GM18861 (cell line): ENCODE results near the gene TRIM47.
"Not testable (repeated sequence)": the region's sequence is repeated elsewhere in the genome, so short reads cannot be mapped to it uniquely, and the experiment has no call there.

Experiments
- ATAC-seq: cut with Tn5 transposase; IDR thresholded peaks from one replicate; pipeline ENCODE4 v1.9.1; 2021; ENCODE audit not compliant: unreplicated experiment

The TRIM47 gene

DNA sequence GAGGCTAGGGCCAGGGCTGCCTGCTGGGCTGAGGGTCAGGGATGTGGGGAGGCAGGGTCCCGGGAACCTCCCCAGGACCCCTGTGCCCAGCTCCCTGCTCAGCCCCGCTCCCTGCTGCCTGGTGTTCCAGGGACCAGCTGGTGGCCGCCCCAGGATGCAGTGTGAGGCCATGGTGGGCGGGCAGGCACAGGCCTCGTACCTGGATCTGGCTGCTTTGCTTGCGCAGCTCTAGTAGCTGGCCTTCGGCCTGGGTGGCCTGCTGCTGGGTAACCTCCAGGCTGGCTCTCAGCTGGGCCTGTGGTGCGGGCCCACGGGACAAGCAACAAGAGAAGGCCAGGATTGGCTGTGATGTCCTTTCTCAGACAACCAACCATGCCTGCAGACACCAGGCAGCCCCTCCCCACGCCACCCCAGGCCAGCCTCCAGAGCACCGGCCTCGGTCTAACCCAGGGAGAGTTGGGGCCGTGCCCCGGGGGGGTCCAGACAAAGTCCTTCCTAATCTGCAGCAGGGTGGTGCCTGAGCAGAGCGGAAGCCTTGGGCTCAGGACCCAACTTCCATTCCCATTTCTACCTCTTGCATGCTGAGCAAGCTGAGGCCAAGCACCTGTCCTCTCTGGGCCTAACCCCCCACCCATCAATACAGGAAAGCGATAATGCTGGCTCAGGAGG, 14.3 kb upstream of the TRIM47 start:
- no peak for ATAC-seq

GRCh38 chr17:75891605-75892555, 13.5 kb upstream of the TRIM47 start:
- ATAC-seq: no peak

DNA sequence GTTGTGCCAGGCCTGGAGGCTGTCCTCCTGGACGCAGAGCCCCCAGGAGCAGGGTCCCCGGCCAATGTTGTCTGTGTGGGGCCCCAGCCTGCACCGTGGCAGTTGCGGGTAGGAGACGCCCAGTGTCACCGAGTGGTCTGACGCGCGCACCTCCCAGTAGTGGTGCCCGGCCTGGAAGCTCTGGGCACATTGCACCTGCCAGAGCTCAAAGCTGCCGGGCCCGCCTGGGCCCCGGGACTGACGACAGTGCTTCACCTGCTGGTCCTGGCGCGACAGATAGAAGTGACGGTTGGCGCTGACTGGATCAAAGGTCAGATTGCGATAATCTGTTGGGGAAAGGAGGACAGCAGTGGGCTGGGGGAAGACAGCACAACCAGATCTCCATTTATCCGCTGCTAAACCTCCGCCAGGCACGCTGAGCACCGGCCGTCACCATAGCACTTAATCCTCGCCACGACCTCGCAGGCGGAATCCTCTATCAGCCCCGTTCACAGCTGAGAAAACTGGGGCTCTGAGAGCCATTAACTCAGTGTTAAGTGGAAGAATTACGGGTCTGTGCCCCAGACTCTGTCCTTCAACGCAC, 12.7 kb upstream of the TRIM47 start:
- no peak for ATAC-seq

GRCh38 chr17:75889454-75889853, 11.1 kb upstream of the TRIM47 start:
- ATAC-seq: no peak

- ATAC-seq: no peak
These were observed 10.1 kb upstream of the TRIM47 start for GRCh38 chr17:75888484-75888883.

DNA sequence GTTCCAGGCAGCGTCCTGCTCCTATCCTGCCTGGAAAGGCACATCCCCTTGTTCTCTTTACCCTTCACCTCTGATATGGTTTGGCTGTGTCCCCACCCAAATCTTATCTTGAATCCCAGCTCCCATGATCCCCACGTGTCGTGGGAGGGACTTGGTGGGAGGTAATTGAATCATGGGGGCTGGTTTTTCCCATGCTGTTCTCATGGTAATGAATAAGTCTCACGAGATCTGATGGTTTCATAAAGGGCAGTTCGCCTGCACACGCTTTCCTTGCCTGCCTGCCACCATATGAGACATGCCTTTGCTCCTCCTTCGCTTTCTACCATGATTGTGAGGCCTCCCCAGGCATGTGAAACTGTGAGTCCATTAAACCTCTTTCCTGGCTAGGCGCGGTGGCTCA, 7.5 kb upstream of the TRIM47 start:
- not testable (repeated sequence) for ATAC-seq

GRCh38 chr17:75885431-75885830, 7.0 kb upstream of the TRIM47 start:
- no peak for ATAC-seq

DNA sequence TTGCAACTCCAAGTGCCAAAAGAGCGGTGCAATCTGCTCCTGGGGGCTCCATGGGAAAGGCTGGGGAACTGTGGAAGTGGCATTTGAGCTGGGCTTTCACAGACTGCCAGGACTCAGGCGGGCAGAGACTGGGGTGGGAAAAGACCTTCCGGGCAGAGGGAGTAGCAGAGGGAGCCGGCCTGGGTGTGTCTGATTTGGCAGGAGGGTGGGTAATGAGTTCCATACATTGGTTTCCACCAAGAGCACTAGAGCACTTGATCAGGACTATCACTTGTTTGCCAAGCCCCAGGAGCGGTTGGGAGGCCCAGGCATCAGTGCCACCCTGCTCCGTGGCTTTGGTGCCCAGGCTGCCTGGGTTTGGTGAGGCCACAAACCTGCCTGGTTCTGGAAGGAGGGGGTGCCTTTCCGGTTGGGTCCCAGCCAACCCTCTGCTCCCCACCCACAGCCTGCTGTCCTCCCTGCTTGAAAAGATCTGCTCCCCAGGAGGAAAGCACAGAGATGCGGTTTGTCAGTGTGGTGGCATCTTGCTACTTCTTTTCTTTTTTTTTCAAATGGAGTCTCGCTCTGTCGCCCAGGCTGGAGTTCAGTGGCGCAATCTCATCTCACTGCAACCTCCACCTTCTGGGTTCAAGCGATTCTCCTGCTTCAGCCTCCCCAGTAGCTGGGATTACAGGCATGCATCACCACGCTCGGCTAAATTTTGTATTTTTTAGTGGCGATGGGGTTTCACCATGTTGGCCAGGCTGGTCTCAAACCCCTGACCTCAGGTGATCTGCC, 3.5 kb upstream of the TRIM47 start:
- no peak for ATAC-seq

DNA sequence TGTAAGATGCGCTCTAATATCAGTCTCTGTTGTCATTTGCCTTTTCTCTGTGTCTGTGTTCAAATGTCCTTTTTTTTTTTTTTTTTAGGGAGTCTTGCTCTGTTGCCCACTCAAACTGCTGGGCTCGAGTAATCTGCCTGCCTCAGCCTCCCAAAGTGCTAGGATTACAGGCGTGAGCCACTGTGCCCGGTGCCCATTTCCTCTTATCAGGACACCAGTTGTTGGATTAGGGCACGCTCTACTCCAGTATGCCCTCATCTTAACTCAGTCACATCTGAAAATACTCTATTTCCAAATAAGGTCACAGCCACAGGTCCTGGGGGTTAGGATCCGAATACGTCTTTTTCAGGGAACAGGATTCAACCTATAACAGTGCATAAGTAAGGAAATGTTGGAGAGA, 1.9 kb upstream of the TRIM47 start:
- ATAC-seq: no peak

DNA sequence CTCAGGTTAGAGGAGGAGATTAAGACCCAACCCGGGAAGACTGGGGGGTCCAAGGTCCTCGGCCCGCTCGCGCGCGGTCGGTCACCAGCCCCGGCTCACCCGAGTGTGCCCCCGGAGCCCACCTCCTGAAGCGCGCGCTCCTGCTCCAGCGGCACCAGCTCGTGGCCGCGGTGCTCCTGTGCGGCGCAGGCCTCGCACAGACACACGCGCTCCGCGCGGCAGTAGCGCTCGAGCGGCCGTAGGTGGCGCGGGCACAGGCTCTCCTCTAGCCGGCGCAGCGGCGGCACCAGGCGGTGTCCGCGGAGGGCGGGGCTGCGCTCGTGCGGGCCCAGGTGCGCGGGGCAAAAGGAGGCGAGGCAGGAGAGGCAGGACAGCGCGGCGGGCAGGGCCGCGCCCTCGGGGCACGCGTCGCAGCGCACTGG, 618 bp downstream of the TRIM47 start:
- peak; percentile 46 for ATAC-seq

- no peak for ATAC-seq
These were observed 1.2 kb downstream of the TRIM47 start for GRCh38 chr17:75876938-75877751.

DNA sequence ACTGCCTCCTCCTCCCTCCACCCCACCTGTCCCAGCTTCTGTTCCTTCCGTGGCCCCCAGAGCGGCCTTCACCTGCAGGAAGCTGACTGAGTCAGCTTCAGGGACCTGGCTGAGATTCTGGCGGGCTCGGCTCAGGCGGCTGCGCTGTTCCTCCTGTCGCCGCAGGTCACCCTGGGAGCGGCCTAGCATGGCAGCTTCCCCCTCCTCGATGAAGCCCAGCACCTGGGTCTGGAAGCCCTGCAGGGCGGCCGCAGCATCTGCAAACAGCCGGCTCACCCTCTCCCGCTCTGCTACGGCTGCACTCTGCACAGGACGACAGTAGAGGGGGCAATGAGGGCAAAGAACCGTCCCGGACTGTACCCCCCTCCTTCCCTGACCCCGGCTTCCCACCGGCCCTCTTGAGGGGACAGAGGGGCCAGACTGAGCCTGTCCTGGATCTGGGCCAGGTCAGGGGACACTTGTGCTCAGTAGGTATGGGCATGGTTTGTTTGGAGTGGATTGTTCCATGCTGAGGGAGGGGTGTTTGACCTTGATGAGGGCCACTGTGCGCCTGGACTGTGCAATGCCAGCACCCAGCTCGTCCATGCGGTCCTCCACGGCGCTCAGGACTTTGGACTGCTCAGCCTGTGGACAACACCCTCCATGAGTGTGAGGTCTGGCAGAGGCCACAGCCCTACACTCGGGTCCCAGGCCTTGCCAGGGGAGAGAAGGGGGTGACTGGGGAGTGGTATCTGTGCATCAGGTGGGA, 2.0 kb downstream of the TRIM47 start:
- ATAC-seq: no peak

- ATAC-seq: no peak
These were observed 2.5 kb downstream of the TRIM47 start for GRCh38 chr17:75875940-75876189.

GRCh38 chr17:75875182-75875939, 3.0 kb downstream of the TRIM47 start:
- ATAC-seq: no peak

DNA sequence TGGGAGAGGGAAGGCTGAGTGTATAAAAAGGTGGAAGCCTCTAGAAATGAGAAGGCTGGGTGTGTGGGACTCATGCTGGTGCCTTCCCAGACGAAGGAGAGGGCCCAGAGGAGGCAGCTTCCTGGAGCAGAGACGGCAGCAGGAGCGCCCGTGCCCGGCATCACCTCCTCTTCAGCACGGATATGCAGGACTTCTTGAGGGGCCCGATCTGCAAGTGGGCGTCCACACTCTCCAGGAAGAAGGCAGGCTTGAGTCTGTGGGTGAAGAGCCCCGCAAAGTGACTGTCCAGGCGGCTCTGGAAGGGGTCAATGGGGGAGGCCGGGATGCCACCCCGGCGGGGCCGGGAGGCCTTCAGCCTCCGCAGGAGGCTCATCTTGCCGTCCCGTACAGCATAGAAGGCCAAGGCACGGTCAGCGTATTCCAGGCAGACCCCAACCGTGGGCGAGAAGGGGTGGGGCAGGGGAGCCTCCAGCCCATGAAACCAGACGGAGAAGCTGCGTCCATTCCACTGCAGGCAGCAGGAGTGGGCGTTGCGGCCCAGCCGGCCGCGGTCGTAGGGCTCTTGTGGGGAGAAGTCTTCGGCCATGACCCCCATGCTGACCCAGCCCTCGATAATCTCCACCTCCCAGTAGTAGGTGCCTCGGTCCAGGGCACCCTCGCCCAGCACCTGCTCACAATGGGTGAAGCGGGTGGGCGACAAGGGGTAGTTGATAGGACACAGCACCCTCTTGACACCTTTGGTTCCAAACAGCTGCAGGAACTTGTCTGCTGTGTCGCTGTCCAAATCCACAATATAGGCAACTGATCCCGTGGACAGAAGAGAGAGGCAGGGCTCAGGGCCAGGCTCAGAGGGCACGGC, 3.8 kb downstream of the TRIM47 start:
- ATAC-seq: no peak

DNA sequence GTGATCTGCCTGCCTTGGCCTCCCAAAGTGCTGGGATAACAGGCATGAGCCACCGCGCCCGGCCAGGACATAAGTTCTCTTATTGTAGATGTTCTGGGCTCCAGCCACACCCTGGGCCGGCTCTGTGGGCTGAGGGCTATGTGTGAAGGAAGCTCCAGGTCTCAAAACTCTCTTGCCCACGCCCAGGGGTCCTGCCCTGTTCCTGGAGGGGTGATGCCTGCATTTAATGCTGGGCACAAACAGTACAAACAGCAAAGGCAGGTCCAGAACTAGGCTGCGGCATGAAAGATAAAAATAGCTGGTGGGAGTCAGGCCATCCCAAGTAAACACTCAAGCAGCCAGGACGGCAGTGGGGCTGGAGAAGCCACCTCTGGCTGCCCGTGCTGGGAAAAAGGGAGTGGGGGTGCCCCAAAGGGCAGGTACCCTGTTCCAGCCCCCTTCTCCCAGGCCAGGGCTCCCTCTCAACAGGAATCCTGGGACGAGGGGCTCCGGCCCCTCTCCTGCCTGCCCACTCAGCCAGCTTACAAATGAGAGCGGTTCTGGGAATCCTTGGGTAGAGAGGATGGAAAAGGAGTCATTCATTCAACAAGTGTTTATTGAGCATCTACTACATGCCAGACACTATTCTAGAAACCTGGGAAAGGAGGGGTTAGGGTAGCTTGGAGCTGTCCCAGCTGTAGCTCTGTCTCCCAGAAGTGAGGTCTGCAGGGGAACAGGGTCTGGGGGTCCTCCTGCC, 4.6 kb downstream of the TRIM47 start:
- no peak for ATAC-seq
